Stimulated activated CD4-positive, alpha-beta T cell treated with anti-CD3 and anti-CD28 coated beads, Interleukin-4, amount 100 ng/mL, for 4 hours (primary cell): ENCODE results near the gene RFFL.
A peak's percentile ranks its signal among the peaks of the same experiment; 100 is the strongest.

Source experiments
- DNase-seq, 2 experiments: peaks; one replicate each; pipeline ENCODE4 v3.0.0-alpha.2; 2020

The RFFL gene

GRCh38 chr17:35079547-35080423 is 16.3 kb upstream of the RFFL start:
- DNase-seq = no peak

GRCh38 chr17:35076874-35077273 is 13.4 kb upstream of the RFFL start:
- no peak for DNase-seq

GRCh38 chr17:35074711-35075707 is 11.5 kb upstream of the RFFL start:
- no peak for DNase-seq

GRCh38 chr17:35073991-35074627 is 10.6 kb upstream of the RFFL start:
- DNase-seq = no peak

GRCh38 chr17:35073183-35073790 is 9.8 kb upstream of the RFFL start:
- DNase-seq = no peak

- DNase-seq = no peak
Measured at GRCh38 chr17:35069311-35069710, 5.8 kb upstream of the RFFL start.

- DNase-seq = no peak
Measured at GRCh38 chr17:35068249-35068648, 4.7 kb upstream of the RFFL start.

GRCh38 chr17:35065880-35066279 is 2.4 kb upstream of the RFFL start:
- no peak for DNase-seq

- DNase-seq = no peak
Measured at GRCh38 chr17:35064516-35065215, 1.2 kb upstream of the RFFL start.

- no peak for DNase-seq
Measured at GRCh38 chr17:35062308-35062707, 1.2 kb downstream of the RFFL start.

GRCh38 chr17:35057332-35057915 is 6.1 kb downstream of the RFFL start:
- no peak for DNase-seq

GRCh38 chr17:35056013-35056412 is 7.5 kb downstream of the RFFL start:
- DNase-seq = no peak

GRCh38 chr17:35053204-35053603 is 10.3 kb downstream of the RFFL start:
- no peak for DNase-seq

GRCh38 chr17:35052780-35053179 is 10.7 kb downstream of the RFFL start:
- no peak for DNase-seq

- DNase-seq = no peak
Measured at GRCh38 chr17:35052241-35052610, 11.3 kb downstream of the RFFL start.

- DNase-seq = no peak
Measured at GRCh38 chr17:35051579-35052240, 11.8 kb downstream of the RFFL start.

GRCh38 chr17:35051183-35051578 is 12.3 kb downstream of the RFFL start:
- DNase-seq = peak in 1 of 2 experiments; percentile 27

- no peak for DNase-seq
Measured at GRCh38 chr17:35050170-35050569, 13.3 kb downstream of the RFFL start.

- no peak for DNase-seq
Measured at GRCh38 chr17:35048685-35049379, 14.7 kb downstream of the RFFL start.

GRCh38 chr17:35046740-35047283 is 16.7 kb downstream of the RFFL start:
- peak; percentile 12 to 69 for DNase-seq
